Smooth muscle cell (in vitro differentiated cells): ENCODE results near the gene ZSWIM6. TPM values are rescaled to one million over a fixed set of nuclear protein-coding genes. Genes with fewer than 3 reads are reported as not detected.

Experiments
- DNase-seq: peaks from one replicate; lab custom pipeline; 2025; ENCODE audit not compliant: unreplicated experiment; lab: John Stamatoyannopoulos, UW
- H2AFZ ChIP-seq: fragments of 200-600 bp; sonication (generic); 2 replicates; pipeline ENCODE4 v1.6.0; 2016; ENCODE audit warnings: antibody characterized with exemption, low read depth, mild to moderate bottlenecking
- H3F3A ChIP-seq: fragments of 200-600 bp; sonication (generic); 2 replicates; pipeline ENCODE4 v1.6.0; 2017; ENCODE audit warnings: antibody characterized with exemption, low read depth
- H3K27ac ChIP-seq: fragments of 200-600 bp; sonication (generic); 2 replicates; pipeline ENCODE4 v1.5.1; 2016; ENCODE audit warnings: low read depth, mild to moderate bottlenecking
- H3K27me3 ChIP-seq: fragments of 200-600 bp; sonication (generic); 2 replicates; pipeline ENCODE4 v1.6.1; 2016; ENCODE audit warnings: low read depth, mild to moderate bottlenecking
- H3K36me3 ChIP-seq: fragments of 200-600 bp; sonication (generic); 2 replicates; pipeline ENCODE4 v1.5.1; 2016; ENCODE audit warnings: low read depth
- H3K4me1 ChIP-seq: fragments of 200-600 bp; sonication (generic); 2 replicates; pipeline ENCODE4 v1.5.1; 2016; ENCODE audit warnings: low read depth
- H3K4me2 ChIP-seq: fragments of 200-600 bp; sonication (generic); 2 replicates; pipeline ENCODE4 v1.6.0; 2016; ENCODE audit warnings: mild to moderate bottlenecking
- H3K4me3 ChIP-seq: fragments of 200-600 bp; sonication (generic); 2 replicates; pipeline ENCODE4 v1.5.1; 2016; ENCODE audit warnings: mild to moderate bottlenecking
- H3K79me2 ChIP-seq: fragments of 200-600 bp; sonication (generic); 2 replicates; pipeline ENCODE4 v1.6.0; 2016; ENCODE audit warnings: low read depth, mild to moderate bottlenecking
- H3K9ac ChIP-seq: fragments of 200-600 bp; sonication (generic); 2 replicates; pipeline ENCODE4 v1.6.0; 2016; ENCODE audit warnings: low read depth
- H3K9me3 ChIP-seq: fragments of 200-600 bp; sonication (generic); replicated peaks from 2 replicates; pipeline ENCODE4 v1.5.1; 2016; ENCODE audit warnings: low read depth
- H4K20me1 ChIP-seq: fragments of 200-600 bp; sonication (generic); 2 replicates; pipeline ENCODE4 v1.6.0; 2016; ENCODE audit warnings: low read depth
- CTCF ChIP-seq: fragments of 200-600 bp; sonication (generic); IDR thresholded peaks from 2 replicates; pipeline ENCODE4 v1.5.1; 2017; ENCODE audit warnings: borderline replicate concordance, mild to moderate bottlenecking, antibody characterized with exemption; ENCODE audit not compliant: insufficient read depth, poor library complexity, severe bottlenecking
- WGBS: methylation state at CpG from one replicate; pipeline ENCODE4 v1.1.7; 2016; ENCODE audit warnings: low lambda C conversion rate; 5-methylcytosine and 5-hydroxymethylcytosine counted together
- polyA plus RNA-seq: library from polyadenylated mRNA; unstranded; fragments of >200 nt; fragmentation: Nextera tagmentation; extraction: Ambion mirVana; gene quantifications from 2 replicates; pipeline ENCODE4 v1.2.1, GENCODE V29; 2016
- total RNA-seq: library from RNA; depleted of rRNA; stranded (reverse); fragments of >200 nt; gene quantifications from 2 replicates; pipeline ENCODE4 v1.2.3, GENCODE V29; 2014

Gene ZSWIM6
- total and polyA plus RNA-seq, 2 experiments from 2014 or later = 9.1 to 25.5 TPM

- no peak for DNase-seq
- no peak overlapping the region for H3K9ac ChIP-seq
- no peaks in the 10 kb centered on the region for H3K79me2 ChIP-seq
- no peak overlapping the region for H3K27ac ChIP-seq
- H3K4me1 ChIP-seq = peaks cover 10% of the 10 kb centered on the region
- no peaks in the 10 kb centered on the region for H4K20me1 ChIP-seq
- 96% methylated on average over 5 of the region's 5 CpGs for WGBS
- no peaks in the 10 kb centered on the region for H3K9me3 ChIP-seq
- no peaks in the 10 kb centered on the region for H3F3A ChIP-seq
- TF ChIP-seq CTCF = no peak
- H2AFZ ChIP-seq = no peak overlapping the region
- no peaks in the 10 kb centered on the region for H3K27me3 ChIP-seq
- H3K4me2 ChIP-seq = no peak overlapping the region
- H3K36me3 ChIP-seq = no peaks in the 10 kb centered on the region
- H3K4me3 ChIP-seq = no peak overlapping the region
Observed at GRCh38 chr5:61293873-61294272, 38.2 kb upstream of the ZSWIM6 start.

GRCh38 chr5:61295365-61295764, 36.7 kb upstream of the ZSWIM6 start:
- no peaks in the 10 kb centered on the region for H3K9me3 ChIP-seq
- H3K4me1 ChIP-seq = no peaks in the 10 kb centered on the region
- no peaks in the 10 kb centered on the region for H3K36me3 ChIP-seq
- H3K27me3 ChIP-seq = no peaks in the 10 kb centered on the region
- H3K9ac ChIP-seq = no peak overlapping the region
- no peaks in the 10 kb centered on the region for H3F3A ChIP-seq
- no peak overlapping the region for H3K27ac ChIP-seq
- H3K79me2 ChIP-seq = no peaks in the 10 kb centered on the region
- no peak overlapping the region for H3K4me3 ChIP-seq
- no peak for DNase-seq
- no peaks in the 10 kb centered on the region for H4K20me1 ChIP-seq
- H3K4me2 ChIP-seq = no peak overlapping the region
- TF ChIP-seq CTCF = no peak
- 92% methylated on average over 2 of the region's 2 CpGs for WGBS
- no peak overlapping the region for H2AFZ ChIP-seq

GRCh38 chr5:61298066-61298465, 34.0 kb upstream of the ZSWIM6 start:
- H3K9ac ChIP-seq = no peak overlapping the region
- no peaks in the 10 kb centered on the region for H3K27me3 ChIP-seq
- no peaks in the 10 kb centered on the region for H3K36me3 ChIP-seq
- WGBS = 92% methylated on average over 3 of the region's 3 CpGs
- H3K4me1 ChIP-seq = peaks cover 20% of the 10 kb centered on the region
- no peaks in the 10 kb centered on the region for H3K9me3 ChIP-seq
- no peak overlapping the region for H2AFZ ChIP-seq
- no peak overlapping the region for H3K4me3 ChIP-seq
- no peaks in the 10 kb centered on the region for H3K79me2 ChIP-seq
- H3K27ac ChIP-seq = no peak overlapping the region
- no peaks in the 10 kb centered on the region for H3F3A ChIP-seq
- H4K20me1 ChIP-seq = no peaks in the 10 kb centered on the region
- H3K4me2 ChIP-seq = no peak overlapping the region
- no peak for DNase-seq
- TF ChIP-seq CTCF = no peak

GRCh38 chr5:61298580-61298979, 33.5 kb upstream of the ZSWIM6 start:
- TF ChIP-seq CTCF = no peak
- no peaks in the 10 kb centered on the region for H3K9me3 ChIP-seq
- H3F3A ChIP-seq = peaks cover 3% of the 10 kb centered on the region
- DNase-seq = no peak
- no peak overlapping the region for H3K9ac ChIP-seq
- H3K4me3 ChIP-seq = no peak overlapping the region
- H3K4me2 ChIP-seq = no peak overlapping the region
- 79% methylated on average over 6 of the region's 6 CpGs for WGBS
- H3K27me3 ChIP-seq = no peaks in the 10 kb centered on the region
- no peak overlapping the region for H3K27ac ChIP-seq
- H4K20me1 ChIP-seq = no peaks in the 10 kb centered on the region
- no peaks in the 10 kb centered on the region for H3K36me3 ChIP-seq
- H3K79me2 ChIP-seq = no peaks in the 10 kb centered on the region
- no peak overlapping the region for H2AFZ ChIP-seq
- peaks cover 25% of the 10 kb centered on the region for H3K4me1 ChIP-seq
